Kidney (tissue), 14 donors: ENCODE measurements around the gene CUX1. TPM values are rescaled to one million over a fixed set of nuclear protein-coding genes. Genes with fewer than 3 reads are reported as not detected.

Experiments
- DNase-seq, 5 donors: peaks; one replicate each; pipeline ENCODE4 v3.0.0-alpha.2; 2013 to 2020
- FAIRE-seq: peaks from 2 replicates; lab custom pipeline; 2012; peaks lifted over from hg19 to GRCh38; lab: Jason Lieb, UNC
- H3K27ac ChIP-seq, 2 donors: one replicate each; pipeline ENCODE4 v1.7.0; 2013; ENCODE audit warnings: low read depth in 2 of 2, low read length in 2 of 2, inconsistent platforms in 1 of 2
- H3K27me3 ChIP-seq: one replicate; pipeline ENCODE4 v1.7.1; 2013; ENCODE audit warnings: low read length, inconsistent platforms; ENCODE audit not compliant: control insufficient read depth, insufficient read depth
- H3K36me3 ChIP-seq, 3 donors: one replicate each; pipeline versions ENCODE4 v1.7.0 to v1.7.1; 2013; ENCODE audit warnings: low read length in 3 of 3, control low read depth in 1 of 3, inconsistent platforms in 1 of 3; ENCODE audit not compliant: insufficient read depth in 3 of 3, control insufficient read depth in 2 of 3
- H3K4me1 ChIP-seq, 3 donors: one replicate each; pipeline versions ENCODE4 v1.7.0 to v1.7.1; 2013; ENCODE audit warnings: low read length in 3 of 3, inconsistent platforms in 1 of 3, low read depth in 1 of 3; ENCODE audit not compliant: control insufficient read depth in 2 of 3, insufficient read depth in 2 of 3
- H3K4me3 ChIP-seq, 3 donors: one replicate each; pipeline versions ENCODE4 v1.7.0 to v1.8.1; 2013; ENCODE audit warnings: low read length in 3 of 3, control low read depth in 1 of 3, inconsistent platforms in 1 of 3
- H3K9ac ChIP-seq, 3 donors: one replicate each; pipeline versions ENCODE4 v1.7.0 to v1.7.1; 2013; ENCODE audit warnings: low read length in 3 of 3, control low read depth in 1 of 3, inconsistent platforms in 1 of 3
- H3K9me3 ChIP-seq, 3 donors: one replicate each; pipeline versions ENCODE4 v1.7.0 to v1.7.1; 2013; ENCODE audit warnings: low read length in 3 of 3, control low read depth in 1 of 3, inconsistent platforms in 1 of 3; ENCODE audit not compliant: control insufficient read depth in 2 of 3, insufficient read depth in 1 of 3
- intact Hi-C: fragments of 100-400 bp; cut with DNase I; formaldehyde crosslinking; loops from one replicate; pipeline ENCODE4 v1.11.1; 2022
- polyA plus RNA-seq: library from polyadenylated mRNA; stranded (reverse); fragments of 350-450 nt; fragmentation: Illumina TruSeq; extraction: RNeasy Lipid Tissue Mini Kit (QIAGEN cat#74804); gene quantifications from one replicate; pipeline ENCODE4 v1.2.3, GENCODE V29; 2014; ENCODE audit warnings: low read depth, low replicate concordance; ENCODE audit not compliant: insufficient read depth
- total RNA-seq: library from RNA; stranded (reverse); fragmentation: NEBNext Ultra II Directional; extraction: Animal tissue kit (Norgen Biotek cat#: 25700); gene quantifications from one replicate; pipeline ENCODE4 v1.2.1, GENCODE V29; 2021
- TF ChIP-seq, protein P1 (sequence below): IDR thresholded peaks from 3 replicates; pipeline ENCODE4 v1.5.1; 2012; ENCODE audit warnings: mild to moderate bottlenecking, moderate library complexity, borderline replicate concordance; ENCODE audit not compliant: insufficient read depth; ENCODE audit errors: extremely low read depth
- donor health status: control.
- donor health status: control.
- donor health status: control.
- donor health status: control.
- donor health status: control.
- donor health status: DM: yes; HTN: yes; CAD: no.
- donor health status: Normal renal cell carcinoma (clear cell type).

Gene CUX1
- total and polyA plus RNA-seq, 2 donors from 2014 or later, result 71.4 to 126 TPM

DNA sequence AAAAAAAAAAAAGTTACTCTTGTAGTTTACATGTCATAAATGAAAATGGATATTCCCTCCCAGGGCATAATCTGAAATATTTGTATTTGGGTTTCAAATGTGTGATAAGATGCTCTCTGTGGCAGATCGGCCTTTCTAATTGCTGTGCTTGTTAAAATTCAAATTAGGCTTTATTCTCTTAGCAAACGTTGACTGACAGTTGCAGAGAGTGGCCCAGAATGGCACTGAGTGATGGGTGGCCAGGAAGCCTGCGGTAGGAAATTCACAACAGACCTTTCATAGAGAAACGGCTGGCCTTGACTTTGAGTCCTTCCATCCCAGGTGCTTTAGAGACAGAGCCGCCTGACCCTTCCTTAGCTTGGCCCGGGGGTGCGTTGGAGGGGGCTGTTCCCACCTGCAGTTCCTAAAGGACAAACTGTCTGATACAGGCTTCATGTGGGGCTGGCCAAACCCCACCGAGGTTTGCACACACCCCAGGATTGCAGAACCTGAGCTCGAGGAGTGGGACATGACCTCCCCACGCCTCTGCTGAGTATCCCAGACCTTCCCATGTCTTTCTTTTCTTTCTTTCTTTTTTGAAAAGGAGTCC is 152.7 kb downstream of the CUX1 start:
- Histone ChIP-seq H3K4me3 (no peak overlapping the region), H3K9me3 (no peaks in the 10 kb centered on the region), H3K27ac (no peak overlapping the region), H3K9ac (no peak overlapping the region), H3K4me1 (no peaks in the 10 kb centered on the region), H3K36me3 (no peaks in the 10 kb centered on the region), H3K27me3 (no peaks in the 10 kb centered on the region)
- TF ChIP-seq, protein P1, sequence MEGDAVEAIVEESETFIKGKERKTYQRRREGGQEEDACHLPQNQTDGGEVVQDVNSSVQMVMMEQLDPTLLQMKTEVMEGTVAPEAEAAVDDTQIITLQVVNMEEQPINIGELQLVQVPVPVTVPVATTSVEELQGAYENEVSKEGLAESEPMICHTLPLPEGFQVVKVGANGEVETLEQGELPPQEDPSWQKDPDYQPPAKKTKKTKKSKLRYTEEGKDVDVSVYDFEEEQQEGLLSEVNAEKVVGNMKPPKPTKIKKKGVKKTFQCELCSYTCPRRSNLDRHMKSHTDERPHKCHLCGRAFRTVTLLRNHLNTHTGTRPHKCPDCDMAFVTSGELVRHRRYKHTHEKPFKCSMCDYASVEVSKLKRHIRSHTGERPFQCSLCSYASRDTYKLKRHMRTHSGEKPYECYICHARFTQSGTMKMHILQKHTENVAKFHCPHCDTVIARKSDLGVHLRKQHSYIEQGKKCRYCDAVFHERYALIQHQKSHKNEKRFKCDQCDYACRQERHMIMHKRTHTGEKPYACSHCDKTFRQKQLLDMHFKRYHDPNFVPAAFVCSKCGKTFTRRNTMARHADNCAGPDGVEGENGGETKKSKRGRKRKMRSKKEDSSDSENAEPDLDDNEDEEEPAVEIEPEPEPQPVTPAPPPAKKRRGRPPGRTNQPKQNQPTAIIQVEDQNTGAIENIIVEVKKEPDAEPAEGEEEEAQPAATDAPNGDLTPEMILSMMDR, result no peak
- FAIRE-seq (no peak), DNase-seq (no peak)
- intact Hi-C loops, result no loop called here

DNA sequence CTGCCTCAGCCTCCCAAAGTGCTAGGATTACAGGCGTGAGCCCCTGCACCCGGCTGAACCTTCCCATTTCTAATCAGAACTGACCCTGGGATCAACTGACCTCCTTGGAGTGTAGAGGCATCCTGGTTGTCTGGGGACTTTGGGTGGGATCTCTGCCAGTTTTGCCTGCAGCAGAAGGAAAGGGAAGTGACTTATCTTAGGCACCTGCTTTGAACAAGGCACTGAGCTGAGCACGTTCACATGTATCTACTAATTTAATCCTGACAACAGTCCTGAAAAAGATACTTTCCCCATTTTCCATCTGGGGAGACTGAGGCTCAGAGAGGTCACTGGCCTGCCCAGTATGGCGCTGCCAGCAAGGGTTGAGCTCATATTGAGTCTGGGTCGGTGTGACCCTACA is 153.4 kb downstream of the CUX1 start:
- no peaks in the 10 kb centered on the region for H3K4me1 ChIP-seq
- H3K27me3 ChIP-seq, result no peaks in the 10 kb centered on the region
- no peak overlapping the region for H3K9ac ChIP-seq
- H3K4me3 ChIP-seq, result no peak overlapping the region
- DNase-seq (no peak), FAIRE-seq (no peak)
- intact Hi-C loops, result no loop called here
- H3K27ac ChIP-seq, result no peak overlapping the region
- no peaks in the 10 kb centered on the region for H3K9me3 ChIP-seq
- no peaks in the 10 kb centered on the region for H3K36me3 ChIP-seq
- TF ChIP-seq, protein P1, result no peak

GRCh38 chr7:101971457-101971856 is 154.0 kb downstream of the CUX1 start:
- no peaks in the 10 kb centered on the region for H3K36me3 ChIP-seq
- no peak overlapping the region for H3K4me3 ChIP-seq
- no peaks in the 10 kb centered on the region for H3K4me1 ChIP-seq
- H3K9ac ChIP-seq, result no peak overlapping the region
- intact Hi-C loops, result no loop called here
- H3K9me3 ChIP-seq, result no peaks in the 10 kb centered on the region
- no peak for FAIRE-seq
- H3K27ac ChIP-seq, result no peak overlapping the region
- no peaks in the 10 kb centered on the region for H3K27me3 ChIP-seq
- TF ChIP-seq, protein P1, result no peak
- no peak for DNase-seq

GRCh38 chr7:101972627-101973026 is 155.2 kb downstream of the CUX1 start:
- intact Hi-C loops, result no loop called here
- Histone ChIP-seq H3K9ac (no peak overlapping the region), H3K27ac (no peak overlapping the region), H3K4me3 (no peak overlapping the region), H3K4me1 (no peaks in the 10 kb centered on the region), H3K9me3 (no peaks in the 10 kb centered on the region), H3K27me3 (no peaks in the 10 kb centered on the region), H3K36me3 (no peaks in the 10 kb centered on the region)
- DNase-seq (no peak), FAIRE-seq (no peak)
- TF ChIP-seq, protein P1, result no peak
